Astrocyte of the cerebellum (primary cell): ENCODE results near the gene CLPSL1.

Experiments used
- DNase-seq: peaks from one replicate; pipeline ENCODE4 v3.0.0-alpha.2; 2011; ENCODE audit warnings: low read depth
- H3K4me3 ChIP-seq: 2 replicates; pipeline ENCODE4 v1.5.1; 2011; ENCODE audit warnings: mild to moderate bottlenecking, low read depth, low read length, moderate library complexity
- CTCF ChIP-seq: IDR thresholded peaks from 2 replicates; pipeline ENCODE4 v1.5.1; 2012; ENCODE audit warnings: low read length, low read depth, moderate library complexity, mild to moderate bottlenecking; ENCODE audit errors: missing control alignments
- in situ Hi-C: cut with HindIII; loops from 2 replicates; pipeline ENCODE4 v1.10.0; 2017; ENCODE audit warnings: low sequenced_read_pairs

Gene CLPSL1

GRCh38 chr6:35824552-35825192, 43.9 kb downstream of the CLPSL1 start:
- TF ChIP-seq CTCF = no peak
- no peak overlapping the region for H3K4me3 ChIP-seq
- in situ Hi-C loops = no loop called here
- DNase-seq = no peak

- TF ChIP-seq CTCF = no peak
- DNase-seq = no peak
- H3K4me3 ChIP-seq = no peak overlapping the region
- in situ Hi-C loops = no loop called here
These were observed 48.5 kb downstream of the CLPSL1 start for GRCh38 chr6:35829306-35829705.

GRCh38 chr6:35831257-35832007, 50.6 kb downstream of the CLPSL1 start:
- no peak for DNase-seq
- no peak for TF ChIP-seq CTCF
- in situ Hi-C loops = no loop called here

GRCh38 chr6:35833536-35833935, 52.7 kb downstream of the CLPSL1 start:
- no peak for DNase-seq
- in situ Hi-C loops = no loop called here
- no peak overlapping the region for H3K4me3 ChIP-seq
- no peak for TF ChIP-seq CTCF

More at GRCh38 chr6:35831257-35832007, 50.6 kb downstream of the CLPSL1 start:
- no peak overlapping the region for H3K4me3 ChIP-seq
